Glutamatergic neuron (in vitro differentiated cells): ENCODE results near the gene JRKL. TPM values are rescaled to one million over a fixed set of nuclear protein-coding genes. Genes with fewer than 3 reads are reported as not detected.
"Not testable (repeated sequence)": the region's sequence is repeated elsewhere in the genome, so short reads cannot be mapped to it uniquely, and the experiment has no call there.

Experiments used
- DNase-seq: peaks from one replicate; pipeline ENCODE4 v3.0.0; 2022
- H3K27ac Mint-ChIP-seq: one replicate; pipeline ENCODE4 v1.8.0; 2020; ENCODE audit warnings: mild to moderate bottlenecking, mixed read lengths, inconsistent platforms; ENCODE audit not compliant: unreplicated experiment
- H3K27me3 Mint-ChIP-seq: one replicate; pipeline ENCODE4 v1.8.0; 2020; ENCODE audit warnings: mild to moderate bottlenecking, moderate library complexity, mixed read lengths, inconsistent platforms; ENCODE audit not compliant: unreplicated experiment
- H3K36me3 Mint-ChIP-seq: one replicate; pipeline ENCODE4 v1.8.0; 2020; ENCODE audit warnings: mild to moderate bottlenecking, mixed read lengths, inconsistent platforms; ENCODE audit not compliant: unreplicated experiment
- H3K4me1 Mint-ChIP-seq: one replicate; pipeline ENCODE4 v1.8.0; 2020; ENCODE audit warnings: mild to moderate bottlenecking, low read depth, mixed read lengths, inconsistent platforms; ENCODE audit not compliant: unreplicated experiment
- H3K4me3 Mint-ChIP-seq: one replicate; pipeline ENCODE4 v1.8.0; 2020; ENCODE audit warnings: mild to moderate bottlenecking, mixed read lengths, inconsistent platforms; ENCODE audit not compliant: unreplicated experiment
- H3K9me3 Mint-ChIP-seq: one replicate; pipeline ENCODE4 v1.8.0; 2020; ENCODE audit warnings: mild to moderate bottlenecking, moderate library complexity, mixed read lengths, inconsistent platforms; ENCODE audit not compliant: unreplicated experiment
- CTCF ChIP-seq: fragments of 200-600 bp; sonication (generic); IDR thresholded peaks from one replicate; pipeline ENCODE4 v1.5.0; 2021; ENCODE audit not compliant: partially characterized antibody, unreplicated experiment
- total RNA-seq: library from RNA; stranded (reverse); fragmentation: NEBNext Ultra II Directional; extraction: Animal tissue kit (Norgen Biotek cat#: 25700); gene quantifications from one replicate; pipeline ENCODE4 v1.2.1, GENCODE V29; 2021; ENCODE audit not compliant: unreplicated experiment

JRKL gene
- total RNA-seq, 1 donor from 2014 or later: 7.8 TPM

GRCh38 chr11:96393753-96394348, 4.0 kb downstream of the JRKL start:
- DNase-seq: no peak
- TF ChIP-seq CTCF: peak; percentile 85
- Mint-ChIP-seq H3K4me3 (no peak overlapping the region), H3K27me3 (peaks cover 2% of the 10 kb centered on the region), H3K27ac (no peak overlapping the region), H3K4me1 (peaks cover 7% of the 10 kb centered on the region), H3K9me3 (no peaks in the 10 kb centered on the region), H3K36me3 (peaks cover 4% of the 10 kb centered on the region)

GRCh38 chr11:96394773-96395172, 5.0 kb downstream of the JRKL start:
- TF ChIP-seq CTCF: no peak
- H3K9me3 Mint-ChIP-seq: no peaks in the 10 kb centered on the region
- H3K27ac Mint-ChIP-seq: no peak overlapping the region
- H3K36me3 Mint-ChIP-seq: peaks cover 4% of the 10 kb centered on the region
- peaks cover 2% of the 10 kb centered on the region for H3K27me3 Mint-ChIP-seq
- no peak overlapping the region for H3K4me3 Mint-ChIP-seq
- peaks cover 6% of the 10 kb centered on the region for H3K4me1 Mint-ChIP-seq
- DNase-seq: no peak

GRCh38 chr11:96396637-96397036, 6.8 kb downstream of the JRKL start:
- no peak for TF ChIP-seq CTCF
- Mint-ChIP-seq H3K27me3 (peaks cover 2% of the 10 kb centered on the region), H3K4me1 (no peaks in the 10 kb centered on the region), H3K36me3 (no peaks in the 10 kb centered on the region), H3K4me3 (no peak overlapping the region), H3K27ac (no peak overlapping the region), H3K9me3 (no peaks in the 10 kb centered on the region)
- DNase-seq: peak; percentile 16

GRCh38 chr11:96397863-96398262, 8.1 kb downstream of the JRKL start:
- Mint-ChIP-seq H3K36me3 (no peaks in the 10 kb centered on the region), H3K4me3 (no peak overlapping the region), H3K9me3 (no peaks in the 10 kb centered on the region), H3K27ac (no peak overlapping the region), H3K27me3 (no peaks in the 10 kb centered on the region), H3K4me1 (no peaks in the 10 kb centered on the region)
- TF ChIP-seq CTCF: no peak
- DNase-seq: no peak

- DNase-seq: no peak
- H3K9me3 Mint-ChIP-seq: no peaks in the 10 kb centered on the region
- no peak overlapping the region for H3K27ac Mint-ChIP-seq
- no peaks in the 10 kb centered on the region for H3K4me1 Mint-ChIP-seq
- H3K4me3 Mint-ChIP-seq: no peak overlapping the region
- no peak for TF ChIP-seq CTCF
- no peaks in the 10 kb centered on the region for H3K27me3 Mint-ChIP-seq
- H3K36me3 Mint-ChIP-seq: no peaks in the 10 kb centered on the region
These were observed 10.9 kb downstream of the JRKL start for GRCh38 chr11:96400697-96401096.

- DNase-seq, H3K9me3 Mint-ChIP-seq, H3K27me3 Mint-ChIP-seq, H3K36me3 Mint-ChIP-seq, H3K4me1 Mint-ChIP-seq: not testable (repeated sequence)
- Mint-ChIP-seq H3K4me3 (peak overlapping the region; percentile 85), H3K27ac (peak overlapping the region; percentile 85)
These were observed 21.6 kb downstream of the JRKL start for GRCh38 chr11:96411412-96411811.
